HepG2 (cell line): ENCODE results near the gene PMFBP1. TPM values are rescaled to one million over a fixed set of nuclear protein-coding genes. Genes with fewer than 3 reads are reported as not detected.

Experiments used
- AKNA ChIP-seq: sonication (generic); formaldehyde crosslinking; IDR thresholded peaks from 2 replicates; pipeline ENCODE4 v1.4.0; 2020; ENCODE audit warnings: missing genetic modification reagents, borderline replicate concordance
- ARHGAP35 ChIP-seq: sonication (generic); formaldehyde crosslinking; IDR thresholded peaks from 2 replicates; pipeline ENCODE4 v1.9.0; 2022; ENCODE audit warnings: mild to moderate bottlenecking, inconsistent platforms, moderate library complexity, missing genetic modification reagents, borderline replicate concordance
- GABPA ChIP-seq, 2 experiments: IDR thresholded peaks; 2 replicates each; pipeline ENCODE4 v1.6.1; 2011 to 2016; ENCODE audit warnings: low read depth in 2 of 2, low read length in 1 of 2, missing biosample characterization in 1 of 2, missing genetic modification characterization in 1 of 2
- HOXA9 ChIP-seq: sonication (generic); formaldehyde crosslinking; IDR thresholded peaks from 2 replicates; pipeline ENCODE4 v1.8.1; 2022; ENCODE audit warnings: missing genetic modification reagents, mild to moderate bottlenecking, moderate library complexity, borderline replicate concordance
- JDP2 ChIP-seq: sonication (generic); formaldehyde crosslinking; IDR thresholded peaks from 2 replicates; pipeline ENCODE4 v1.8.1; 2022; ENCODE audit warnings: missing genetic modification reagents, borderline replicate concordance
- TCF7 ChIP-seq: sonication (generic); IDR thresholded peaks from 2 replicates; pipeline ENCODE4 v1.6.1; 2016; ENCODE audit warnings: antibody characterized with exemption, low read depth
- U2AF1 ChIP-seq: fragments of 200-400 bp; formaldehyde crosslinking; optimal IDR thresholded peaks from 2 replicates; pipeline ENCODE3; 2017; ENCODE audit warnings: mild to moderate bottlenecking, low read depth, low read length
- ZNF616 ChIP-seq: sonication (generic); formaldehyde crosslinking; IDR thresholded peaks from 2 replicates; pipeline ENCODE4 v1.5.0; 2020; ENCODE audit warnings: low read depth, mild to moderate bottlenecking, missing genetic modification reagents
- ZNF747 ChIP-seq: sonication (generic); formaldehyde crosslinking; IDR thresholded peaks from 2 replicates; pipeline ENCODE4 v1.8.1; 2023; ENCODE audit warnings: missing genetic modification reagents, mild to moderate bottlenecking, borderline replicate concordance
- ZZZ3 ChIP-seq: sonication (generic); formaldehyde crosslinking; IDR thresholded peaks from 2 replicates; pipeline ENCODE4 v1.4.0; 2020; ENCODE audit warnings: missing genetic modification reagents, mild to moderate bottlenecking, borderline replicate concordance
- polyA plus RNA-seq, 8 experiments: library from polyadenylated mRNA; depleted of rRNA in 3 of 8; stranded (reverse) in 7 of 8; unstranded in 1 of 8; fragments of >200 nt; fragmentation: Illumina TruSeq in 4 of 8; extraction: Trizol in 4 of 8; gene quantifications; 2 replicates each; pipeline versions ENCODE4 v1.2.1 to v1.2.3, GENCODE V29; 2011 to 2016; ENCODE audit warnings: low read depth in 4 of 8, missing spikeins in 1 of 8, mixed read lengths in 1 of 8; ENCODE audit not compliant: insufficient read depth in 1 of 8
- total RNA-seq, 5 experiments: library from RNA; depleted of rRNA; stranded (reverse); fragments of >200 nt; fragmentation: Illumina TruSeq; extraction: Trizol; gene quantifications; 2 replicates each; pipeline ENCODE4 v1.2.3, GENCODE V29; 2016; ENCODE audit warnings: low read depth in 1 of 5
- TF ChIP-seq, protein P1 (sequence below): sonication (generic); formaldehyde crosslinking; IDR thresholded peaks from 2 replicates; pipeline ENCODE4 v1.4.0; 2020; ENCODE audit warnings: missing genetic modification reagents, mild to moderate bottlenecking, borderline replicate concordance
- TF ChIP-seq, protein P2 (sequence below): sonication (generic); formaldehyde crosslinking; IDR thresholded peaks from 2 replicates; pipeline ENCODE4 v1.4.0; 2020; ENCODE audit warnings: low read depth, mild to moderate bottlenecking, missing genetic modification reagents
- TF ChIP-seq, protein P3 (sequence below): IDR thresholded peaks from 2 replicates; pipeline ENCODE4 v1.4.0; 2020; ENCODE audit warnings: mild to moderate bottlenecking, missing genetic modification reagents
- TF ChIP-seq, protein P4 (sequence below): sonication (generic); formaldehyde crosslinking; IDR thresholded peaks from 2 replicates; pipeline ENCODE4 v1.5.1; 2020; ENCODE audit warnings: mild to moderate bottlenecking, missing genetic modification reagents, moderate library complexity

PMFBP1 gene
- total and polyA plus RNA-seq, 2 of the 13 experiments (the other 11 are each of a cell fraction or from before 2014, with no cell fraction given): 1.9 to 3.8 TPM

DNA sequence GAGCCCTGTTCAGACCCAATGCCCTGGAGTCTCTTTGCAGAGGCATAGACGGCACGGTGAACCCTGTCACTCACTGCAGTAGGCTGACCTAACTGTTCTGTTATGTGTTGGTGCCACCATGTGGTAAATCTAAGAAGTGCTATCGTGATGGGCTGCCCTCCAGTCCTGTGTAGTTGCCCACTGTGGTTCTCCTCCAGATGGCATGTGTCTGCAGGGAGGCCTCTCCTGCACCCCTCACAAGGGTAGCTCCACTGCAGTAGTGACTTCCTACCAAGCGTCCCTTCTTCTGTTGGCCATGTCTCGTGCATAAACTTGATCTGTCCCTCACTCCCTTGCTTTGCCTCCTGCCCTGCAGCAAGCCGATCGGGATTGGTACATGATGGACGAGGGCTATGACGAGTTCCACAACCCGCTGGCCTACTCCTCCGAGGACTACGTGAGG lies 72.6 kb downstream of the PMFBP1 start (continued):
- TF ChIP-seq, protein P1, sequence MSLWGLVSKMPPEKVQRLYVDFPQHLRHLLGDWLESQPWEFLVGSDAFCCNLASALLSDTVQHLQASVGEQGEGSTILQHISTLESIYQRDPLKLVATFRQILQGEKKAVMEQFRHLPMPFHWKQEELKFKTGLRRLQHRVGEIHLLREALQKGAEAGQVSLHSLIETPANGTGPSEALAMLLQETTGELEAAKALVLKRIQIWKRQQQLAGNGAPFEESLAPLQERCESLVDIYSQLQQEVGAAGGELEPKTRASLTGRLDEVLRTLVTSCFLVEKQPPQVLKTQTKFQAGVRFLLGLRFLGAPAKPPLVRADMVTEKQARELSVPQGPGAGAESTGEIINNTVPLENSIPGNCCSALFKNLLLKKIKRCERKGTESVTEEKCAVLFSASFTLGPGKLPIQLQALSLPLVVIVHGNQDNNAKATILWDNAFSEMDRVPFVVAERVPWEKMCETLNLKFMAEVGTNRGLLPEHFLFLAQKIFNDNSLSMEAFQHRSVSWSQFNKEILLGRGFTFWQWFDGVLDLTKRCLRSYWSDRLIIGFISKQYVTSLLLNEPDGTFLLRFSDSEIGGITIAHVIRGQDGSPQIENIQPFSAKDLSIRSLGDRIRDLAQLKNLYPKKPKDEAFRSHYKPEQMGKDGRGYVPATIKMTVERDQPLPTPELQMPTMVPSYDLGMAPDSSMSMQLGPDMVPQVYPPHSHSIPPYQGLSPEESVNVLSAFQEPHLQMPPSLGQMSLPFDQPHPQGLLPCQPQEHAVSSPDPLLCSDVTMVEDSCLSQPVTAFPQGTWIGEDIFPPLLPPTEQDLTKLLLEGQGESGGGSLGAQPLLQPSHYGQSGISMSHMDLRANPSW: no peak
- TF ChIP-seq, protein P2, sequence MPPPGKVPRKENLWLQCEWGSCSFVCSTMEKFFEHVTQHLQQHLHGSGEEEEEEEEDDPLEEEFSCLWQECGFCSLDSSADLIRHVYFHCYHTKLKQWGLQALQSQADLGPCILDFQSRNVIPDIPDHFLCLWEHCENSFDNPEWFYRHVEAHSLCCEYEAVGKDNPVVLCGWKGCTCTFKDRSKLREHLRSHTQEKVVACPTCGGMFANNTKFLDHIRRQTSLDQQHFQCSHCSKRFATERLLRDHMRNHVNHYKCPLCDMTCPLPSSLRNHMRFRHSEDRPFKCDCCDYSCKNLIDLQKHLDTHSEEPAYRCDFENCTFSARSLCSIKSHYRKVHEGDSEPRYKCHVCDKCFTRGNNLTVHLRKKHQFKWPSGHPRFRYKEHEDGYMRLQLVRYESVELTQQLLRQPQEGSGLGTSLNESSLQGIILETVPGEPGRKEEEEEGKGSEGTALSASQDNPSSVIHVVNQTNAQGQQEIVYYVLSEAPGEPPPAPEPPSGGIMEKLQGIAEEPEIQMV (CRISPR knock-in tag): no peak; the same call in 1 of the 2 replicates
- TF ChIP-seq, protein P3, sequence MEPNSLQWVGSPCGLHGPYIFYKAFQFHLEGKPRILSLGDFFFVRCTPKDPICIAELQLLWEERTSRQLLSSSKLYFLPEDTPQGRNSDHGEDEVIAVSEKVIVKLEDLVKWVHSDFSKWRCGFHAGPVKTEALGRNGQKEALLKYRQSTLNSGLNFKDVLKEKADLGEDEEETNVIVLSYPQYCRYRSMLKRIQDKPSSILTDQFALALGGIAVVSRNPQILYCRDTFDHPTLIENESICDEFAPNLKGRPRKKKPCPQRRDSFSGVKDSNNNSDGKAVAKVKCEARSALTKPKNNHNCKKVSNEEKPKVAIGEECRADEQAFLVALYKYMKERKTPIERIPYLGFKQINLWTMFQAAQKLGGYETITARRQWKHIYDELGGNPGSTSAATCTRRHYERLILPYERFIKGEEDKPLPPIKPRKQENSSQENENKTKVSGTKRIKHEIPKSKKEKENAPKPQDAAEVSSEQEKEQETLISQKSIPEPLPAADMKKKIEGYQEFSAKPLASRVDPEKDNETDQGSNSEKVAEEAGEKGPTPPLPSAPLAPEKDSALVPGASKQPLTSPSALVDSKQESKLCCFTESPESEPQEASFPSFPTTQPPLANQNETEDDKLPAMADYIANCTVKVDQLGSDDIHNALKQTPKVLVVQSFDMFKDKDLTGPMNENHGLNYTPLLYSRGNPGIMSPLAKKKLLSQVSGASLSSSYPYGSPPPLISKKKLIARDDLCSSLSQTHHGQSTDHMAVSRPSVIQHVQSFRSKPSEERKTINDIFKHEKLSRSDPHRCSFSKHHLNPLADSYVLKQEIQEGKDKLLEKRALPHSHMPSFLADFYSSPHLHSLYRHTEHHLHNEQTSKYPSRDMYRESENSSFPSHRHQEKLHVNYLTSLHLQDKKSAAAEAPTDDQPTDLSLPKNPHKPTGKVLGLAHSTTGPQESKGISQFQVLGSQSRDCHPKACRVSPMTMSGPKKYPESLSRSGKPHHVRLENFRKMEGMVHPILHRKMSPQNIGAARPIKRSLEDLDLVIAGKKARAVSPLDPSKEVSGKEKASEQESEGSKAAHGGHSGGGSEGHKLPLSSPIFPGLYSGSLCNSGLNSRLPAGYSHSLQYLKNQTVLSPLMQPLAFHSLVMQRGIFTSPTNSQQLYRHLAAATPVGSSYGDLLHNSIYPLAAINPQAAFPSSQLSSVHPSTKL (CRISPR knock-in tag): no peak
- TF ChIP-seq TCF7: no peak
- TF ChIP-seq HOXA9: no peak
- no peak for TF ChIP-seq U2AF1
- TF ChIP-seq AKNA: no peak
- TF ChIP-seq ARHGAP35 (CRISPR knock-in tag): no peak
- TF ChIP-seq ZZZ3 (CRISPR knock-in tag): 0 out of 2 replicates have a peak, but pooled peaks have one; percentile 22
- TF ChIP-seq, protein P4, sequence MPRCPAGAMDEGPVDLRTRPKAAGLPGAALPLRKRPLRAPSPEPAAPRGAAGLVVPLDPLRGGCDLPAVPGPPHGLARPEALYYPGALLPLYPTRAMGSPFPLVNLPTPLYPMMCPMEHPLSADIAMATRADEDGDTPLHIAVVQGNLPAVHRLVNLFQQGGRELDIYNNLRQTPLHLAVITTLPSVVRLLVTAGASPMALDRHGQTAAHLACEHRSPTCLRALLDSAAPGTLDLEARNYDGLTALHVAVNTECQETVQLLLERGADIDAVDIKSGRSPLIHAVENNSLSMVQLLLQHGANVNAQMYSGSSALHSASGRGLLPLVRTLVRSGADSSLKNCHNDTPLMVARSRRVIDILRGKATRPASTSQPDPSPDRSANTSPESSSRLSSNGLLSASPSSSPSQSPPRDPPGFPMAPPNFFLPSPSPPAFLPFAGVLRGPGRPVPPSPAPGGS (CRISPR knock-in tag): peak; percentile 71; the same call in 1 of the 2 replicates
- TF ChIP-seq GABPA (IDR thresholded peaks at IDR 0.05; ENCODE audit: low read depth, low read length): no peak
- TF ChIP-seq GABPA (CRISPR knock-in tag; IDR thresholded peaks at IDR 0.05; ENCODE audit: low read depth): no peak
- TF ChIP-seq JDP2 (CRISPR knock-in tag): no peak
- TF ChIP-seq ZNF616 (CRISPR knock-in tag): no peak
- TF ChIP-seq ZNF747: peak; percentile 40; the same call in 1 of the 2 replicates
